SU-DHL-6 (cell line): ENCODE results near the gene AHI1.

Experiments
- CTCF ChIP-seq: fragments of 200-600 bp; sonication (generic); IDR thresholded peaks from one replicate; pipeline ENCODE4 v1.5.1; 2017; ENCODE audit warnings: antibody characterized with exemption, mild to moderate bottlenecking, low read length, moderate library complexity; ENCODE audit not compliant: insufficient read depth, poor library complexity, severe bottlenecking
- EZH2phosphoT487 ChIP-seq: fragments of 200-600 bp; sonication (generic), shearing (Covaris generic); conservative IDR thresholded peaks from 2 replicates; pipeline ENCODE4 v1.6.1; 2018; ENCODE audit warnings: mild to moderate bottlenecking, antibody characterized with exemption, low read length, moderate library complexity, mixed read lengths

GRCh38 chr6:135277422-135277821 lies 220.1 kb downstream of the AHI1 start:
- no peak for TF ChIP-seq CTCF
- no peak for TF ChIP-seq EZH2phosphoT487
